HepG2 (cell line): ENCODE measurements around the gene CDK11B. TPM values are rescaled to one million over a fixed set of nuclear protein-coding genes. Genes with fewer than 3 reads are reported as not detected.

Source experiments
- ATAC-seq: fragments of 200-7000 bp; cut with Tn5 transposase; 3 replicates; pipeline ENCODE4 v1.9.1; 2020; ENCODE audit warnings: mild to moderate bottlenecking, moderate library complexity
- BruUV-seq: library from RNA; stranded (reverse); fragments of 400-500 nt; replicated peaks from 2 replicates; lab custom pipeline; 2021; lab: Mats Ljungman, UMichigan
- CTCF ChIA-PET: fragments of 300-600 bp; formaldehyde crosslinking; extraction: SDS; loops from one replicate; lab custom pipeline; 2021; ENCODE audit warnings: low total read pairs, inconsistent platforms, low intra/inter-chr PET ratio; lab: Yijun Ruan, JAX
- POLR2A ChIA-PET: fragments of 350-600 bp; sonication (Branson Sonifier 250); formaldehyde crosslinking; loops from one replicate; lab custom pipeline; 2020; ENCODE audit warnings: antibody characterized with exemption, inconsistent platforms; lab: Yijun Ruan, JAX
- DNase-seq: peaks from one replicate; pipeline ENCODE4 v3.0.0-alpha.2; 2015; ENCODE audit warnings: low spot score
- FAIRE-seq: peaks from 3 replicates; lab custom pipeline; 2011; peaks lifted over from hg19 to GRCh38; lab: Jason Lieb, UNC
- H2AFZ ChIP-seq: one replicate; pipeline ENCODE4 v1.6.1; 2011; ENCODE audit warnings: low read length, inconsistent platforms
- H3K27ac ChIP-seq: fragments of 300-600 bp; 3 replicates; pipeline ENCODE4 v1.8.0; 2011; ENCODE audit warnings: mixed run types, mild to moderate bottlenecking, mixed read lengths, low read length, inconsistent platforms; ENCODE audit not compliant: insufficient read depth; ENCODE audit errors: extremely low read length
- H3K27me3 ChIP-seq, 2 experiments: fragments of 200-600 bp in 1 of 2; 2 replicates in 1 of 2; 3 replicates in 1 of 2; pipeline versions ENCODE4 v1.6.0 to v1.8.0; 2011; ENCODE audit warnings: low read length in 2 of 2, mild to moderate bottlenecking in 2 of 2, moderate library complexity in 2 of 2, inconsistent platforms in 1 of 2; ENCODE audit not compliant: insufficient read depth in 2 of 2, control insufficient read depth in 1 of 2
- H3K36me3 ChIP-seq, 2 experiments: fragments of 200-600 bp in 1 of 2; replicated peaks in 1 of 2; 2 replicates in 1 of 2; 3 replicates in 1 of 2; pipeline versions ENCODE4 v1.5.1 to v1.8.0; 2011; ENCODE audit warnings: low read length in 2 of 2, inconsistent platforms in 1 of 2; ENCODE audit not compliant: insufficient read depth in 2 of 2, control insufficient read depth in 1 of 2
- H3K4me1 ChIP-seq: 2 replicates; pipeline ENCODE4 v1.5.1; 2012; ENCODE audit warnings: low read length, inconsistent platforms; ENCODE audit not compliant: insufficient read depth
- H3K4me2 ChIP-seq: 2 replicates; pipeline ENCODE4 v1.6.0; 2011; ENCODE audit warnings: low read depth, low read length, inconsistent platforms
- H3K4me3 ChIP-seq, 3 experiments: fragments of 200-600 bp in 1 of 3; sonication (generic), shearing (Covaris generic) in 1 of 3; replicated peaks in 1 of 3; 2 replicates each; pipeline ENCODE4 v1.5.1; 2011 to 2016; ENCODE audit warnings: low read length in 3 of 3, inconsistent platforms in 2 of 3, low read depth in 2 of 3, mild to moderate bottlenecking in 2 of 3, control low read depth in 1 of 3, mixed read lengths in 1 of 3; ENCODE audit not compliant: insufficient read depth in 1 of 3
- H3K79me2 ChIP-seq: one replicate; pipeline ENCODE4 v1.6.1; 2011; ENCODE audit warnings: low read length, inconsistent platforms; ENCODE audit not compliant: insufficient read depth
- H3K9ac ChIP-seq: 2 replicates; pipeline ENCODE4 v1.6.0; 2011; ENCODE audit warnings: mild to moderate bottlenecking, low read depth, low read length, inconsistent platforms; ENCODE audit not compliant: insufficient read depth
- H3K9me3 ChIP-seq: 2 replicates; pipeline ENCODE4 v1.5.1; 2012; ENCODE audit warnings: mild to moderate bottlenecking, low read length
- H4K20me1 ChIP-seq: 2 replicates; pipeline ENCODE4 v1.6.0; 2011; ENCODE audit warnings: inconsistent platforms, mild to moderate bottlenecking, low read length, moderate library complexity; ENCODE audit not compliant: insufficient read depth
- CBFB ChIP-seq: sonication (generic); formaldehyde crosslinking; IDR thresholded peaks from 2 replicates; pipeline ENCODE4 v1.4.0; 2020; ENCODE audit warnings: missing genetic modification reagents
- CEBPG ChIP-seq: IDR thresholded peaks from 2 replicates; pipeline ENCODE4 v1.6.1; 2016
- CREM ChIP-seq, 2 experiments: sonication (generic) in 1 of 2; formaldehyde crosslinking in 1 of 2; IDR thresholded peaks; 2 replicates each; pipeline versions ENCODE4 v1.4.0 to v1.6.1; 2016 to 2020; ENCODE audit warnings: antibody characterized with exemption in 1 of 2, mild to moderate bottlenecking in 1 of 2, missing genetic modification reagents in 1 of 2
- DNMT1 ChIP-seq: sonication (generic); formaldehyde crosslinking; IDR thresholded peaks from 2 replicates; pipeline ENCODE4 v1.5.1; 2020; ENCODE audit warnings: mild to moderate bottlenecking, missing genetic modification reagents
- EED ChIP-seq: sonication (generic); formaldehyde crosslinking; IDR thresholded peaks from 2 replicates; pipeline ENCODE4 v1.5.0; 2020; ENCODE audit warnings: mild to moderate bottlenecking, missing genetic modification reagents
- HIVEP1 ChIP-seq: sonication (generic); formaldehyde crosslinking; IDR thresholded peaks from 2 replicates; pipeline ENCODE4 v1.4.0; 2020; ENCODE audit warnings: mild to moderate bottlenecking, missing genetic modification reagents
- HOXA7 ChIP-seq: sonication (generic); formaldehyde crosslinking; IDR thresholded peaks from 2 replicates; pipeline ENCODE4 v1.8.1; 2022; ENCODE audit warnings: mild to moderate bottlenecking, missing genetic modification reagents, moderate library complexity
- IKZF5 ChIP-seq: IDR thresholded peaks from 2 replicates; pipeline ENCODE4 v1.6.1; 2018; ENCODE audit warnings: missing genetic modification reagents, mild to moderate bottlenecking, missing compliant biosample characterization
- NCOA1 ChIP-seq: sonication (generic); formaldehyde crosslinking; IDR thresholded peaks from 2 replicates; pipeline ENCODE4 v1.9.0; 2021; ENCODE audit warnings: missing genetic modification reagents
- XRCC5 ChIP-seq: fragments of 200-400 bp; formaldehyde crosslinking; optimal IDR thresholded peaks from 2 replicates; pipeline ENCODE3; 2017; ENCODE audit warnings: mild to moderate bottlenecking, low read length
- ZBTB3 ChIP-seq: sonication (generic); formaldehyde crosslinking; IDR thresholded peaks from 2 replicates; pipeline ENCODE4 v1.4.0; 2020; ENCODE audit warnings: low read depth, mild to moderate bottlenecking, moderate library complexity, missing genetic modification reagents, borderline replicate concordance
- ZNF543 ChIP-seq: sonication (generic); formaldehyde crosslinking; IDR thresholded peaks from 2 replicates; pipeline ENCODE4 v1.4.0; 2020; ENCODE audit warnings: mild to moderate bottlenecking, missing genetic modification reagents
- ZNF546 ChIP-seq: sonication (generic); formaldehyde crosslinking; conservative IDR thresholded peaks from 2 replicates; pipeline ENCODE4 v1.8.1; 2023; ENCODE audit warnings: mild to moderate bottlenecking, missing genetic modification reagents
- ZNF549 ChIP-seq: sonication (generic); formaldehyde crosslinking; IDR thresholded peaks from 2 replicates; pipeline ENCODE4 v1.5.0; 2020; ENCODE audit warnings: missing genetic modification reagents
- ZNF629 ChIP-seq: sonication (generic); formaldehyde crosslinking; conservative IDR thresholded peaks from 2 replicates; pipeline ENCODE4 v1.5.0; 2020; ENCODE audit warnings: missing genetic modification reagents
- ZNF792 ChIP-seq: IDR thresholded peaks from 2 replicates; pipeline ENCODE4 v1.6.1; 2016
- WGBS: methylation state at CpG from one replicate; pipeline ENCODE4 v1.1.6; 2017; ENCODE audit warnings: low lambda C conversion rate; 5-methylcytosine and 5-hydroxymethylcytosine counted together
- in situ Hi-C: cut with HindIII; loops from 2 replicates; pipeline ENCODE4 v1.10.0; 2017; ENCODE audit warnings: low pct_unique_long_range_greater_than_20kb; ENCODE audit not compliant: extremely low pct_ligation_motif_present
- intact Hi-C: fragments of 100-400 bp; cut with micrococcal nuclease; formaldehyde crosslinking; loops from one replicate; pipeline ENCODE4 v1.10.0; 2022; ENCODE audit not compliant: unreplicated experiment
- polyA plus RNA-seq, 8 experiments: library from polyadenylated mRNA; depleted of rRNA in 3 of 8; stranded (reverse) in 7 of 8; unstranded in 1 of 8; fragments of >200 nt; fragmentation: Illumina TruSeq in 4 of 8; extraction: Trizol in 4 of 8; gene quantifications; 2 replicates each; pipeline versions ENCODE4 v1.2.1 to v1.2.3, GENCODE V29; 2011 to 2016; ENCODE audit warnings: low read depth in 4 of 8, missing spikeins in 1 of 8, mixed read lengths in 1 of 8; ENCODE audit not compliant: insufficient read depth in 1 of 8
- total RNA-seq, 5 experiments: library from RNA; depleted of rRNA; stranded (reverse); fragments of >200 nt; fragmentation: Illumina TruSeq; extraction: Trizol; gene quantifications; 2 replicates each; pipeline ENCODE4 v1.2.3, GENCODE V29; 2016; ENCODE audit warnings: low read depth in 1 of 5
- TF ChIP-seq, protein P1 (sequence below): IDR thresholded peaks from 2 replicates; pipeline ENCODE4 v1.6.1; 2016; ENCODE audit warnings: missing genetic modification reagents, missing compliant biosample characterization
- TF ChIP-seq, protein P2 (sequence below): sonication (generic); formaldehyde crosslinking; IDR thresholded peaks from 2 replicates; pipeline ENCODE4 v1.4.0; 2020; ENCODE audit warnings: missing genetic modification reagents
- TF ChIP-seq, protein P3 (sequence below): sonication (generic); formaldehyde crosslinking; IDR thresholded peaks from 2 replicates; pipeline ENCODE4 v1.5.1; 2020; ENCODE audit warnings: missing genetic modification reagents, mild to moderate bottlenecking, borderline replicate concordance

Gene CDK11B
- total and polyA plus RNA-seq, 2 of the 13 experiments (the other 11 are each of a cell fraction or from before 2014, with no cell fraction given): 3.6 to 15.1 TPM

GRCh38 chr1:1615256-1616044 lies 43.4 kb downstream of the CDK11B start, which contains the start of gene MIB2:
MIB2 (plus strand) TSS chr1:1615500; CDS start chr1:1623453, 7,953 bp downstream.
- ChIA-PET CTCF (no interaction called here), POLR2A (interaction anchor here (0.7 to 3.3 kb wide), 11 partner anchors 12 to 182 kb away, joined by 3 to 29 read pairs (median 4); no protein-coding TSS in a partner anchor)
- DNase-seq (peak; percentile 94), FAIRE-seq (no peak), ATAC-seq (peak; percentile 85)
- H3K4me3 ChIP-seq: peak within 1 kb of the TSS; percentile 90 to 100 (median 98)
- intact Hi-C loops: no loop called here
- peak within 1 kb of the TSS; percentile 99 for H3K27ac ChIP-seq
- in situ Hi-C loops: loop anchor here (5.0 kb wide), 1 partner anchor 38 kb away; no protein-coding TSS in a partner anchor
- no TSS peak for BruUV-seq
- no CpG with 5 or more reads among the region's 107 CpGs for WGBS
- H4K20me1 ChIP-seq: peaks cover 8% of the 10 kb centered on the region; the same call in 1 of the 2 replicates
- H3K4me1 ChIP-seq: peaks cover 44% of the 10 kb centered on the region
- H3K9ac ChIP-seq: peak within 1 kb of the TSS; percentile 100
- no peaks in the 10 kb centered on the region; a peak in 2 of 5 replicates for H3K27me3 ChIP-seq
- H2AFZ ChIP-seq: no peak within 1 kb of the TSS
- H3K9me3 ChIP-seq: no peaks in the 10 kb centered on the region
- H3K79me2 ChIP-seq: peaks cover 18% of the 10 kb centered on the region
- peaks cover 1 to 14% of the 10 kb centered on the region in 2 experiments; a peak in 2 of 5 replicates for H3K36me3 ChIP-seq
- peak within 1 kb of the TSS; percentile 91 for H3K4me2 ChIP-seq
- TF ChIP-seq HIVEP1 (CRISPR knock-in tag): no peak
- 0 out of 2 replicates have a peak, but pooled peaks have one; percentile 76 for TF ChIP-seq ZBTB3 (CRISPR knock-in tag)
- peak; percentile 89 for TF ChIP-seq ZNF546 (CRISPR knock-in tag)
- peak; percentile 51; the same call in 1 of the 2 replicates for TF ChIP-seq NCOA1 (CRISPR knock-in tag)
- peak; percentile 88 for TF ChIP-seq ZNF543
- TF ChIP-seq EED (CRISPR knock-in tag): 0 out of 2 replicates have a peak, but pooled peaks have one; percentile 37
- TF ChIP-seq, protein P1, sequence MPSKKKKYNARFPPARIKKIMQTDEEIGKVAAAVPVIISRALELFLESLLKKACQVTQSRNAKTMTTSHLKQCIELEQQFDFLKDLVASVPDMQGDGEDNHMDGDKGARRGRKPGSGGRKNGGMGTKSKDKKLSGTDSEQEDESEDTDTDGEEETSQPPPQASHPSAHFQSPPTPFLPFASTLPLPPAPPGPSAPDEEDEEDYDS (CRISPR knock-in tag): peak; percentile 60
- TF ChIP-seq ZNF629 (CRISPR knock-in tag): 0 out of 2 replicates have a peak, but pooled peaks have one; percentile 7
- no peak for TF ChIP-seq HOXA7
- TF ChIP-seq, protein P2, sequence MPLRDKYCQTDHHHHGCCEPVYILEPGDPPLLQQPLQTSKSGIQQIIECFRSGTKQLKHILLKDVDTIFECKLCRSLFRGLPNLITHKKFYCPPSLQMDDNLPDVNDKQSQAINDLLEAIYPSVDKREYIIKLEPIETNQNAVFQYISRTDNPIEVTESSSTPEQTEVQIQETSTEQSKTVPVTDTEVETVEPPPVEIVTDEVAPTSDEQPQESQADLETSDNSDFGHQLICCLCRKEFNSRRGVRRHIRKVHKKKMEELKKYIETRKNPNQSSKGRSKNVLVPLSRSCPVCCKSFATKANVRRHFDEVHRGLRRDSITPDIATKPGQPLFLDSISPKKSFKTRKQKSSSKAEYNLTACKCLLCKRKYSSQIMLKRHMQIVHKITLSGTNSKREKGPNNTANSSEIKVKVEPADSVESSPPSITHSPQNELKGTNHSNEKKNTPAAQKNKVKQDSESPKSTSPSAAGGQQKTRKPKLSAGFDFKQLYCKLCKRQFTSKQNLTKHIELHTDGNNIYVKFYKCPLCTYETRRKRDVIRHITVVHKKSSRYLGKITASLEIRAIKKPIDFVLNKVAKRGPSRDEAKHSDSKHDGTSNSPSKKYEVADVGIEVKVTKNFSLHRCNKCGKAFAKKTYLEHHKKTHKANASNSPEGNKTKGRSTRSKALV: 0 out of 2 replicates have a peak, but pooled peaks have one; percentile 44
- no peak for TF ChIP-seq XRCC5
- no peak for TF ChIP-seq ZNF549 (CRISPR knock-in tag)
- TF ChIP-seq DNMT1: peak; percentile 73; the same call in 1 of the 2 replicates
- TF ChIP-seq IKZF5 (CRISPR knock-in tag): peak; percentile 64
- TF ChIP-seq, protein P3, sequence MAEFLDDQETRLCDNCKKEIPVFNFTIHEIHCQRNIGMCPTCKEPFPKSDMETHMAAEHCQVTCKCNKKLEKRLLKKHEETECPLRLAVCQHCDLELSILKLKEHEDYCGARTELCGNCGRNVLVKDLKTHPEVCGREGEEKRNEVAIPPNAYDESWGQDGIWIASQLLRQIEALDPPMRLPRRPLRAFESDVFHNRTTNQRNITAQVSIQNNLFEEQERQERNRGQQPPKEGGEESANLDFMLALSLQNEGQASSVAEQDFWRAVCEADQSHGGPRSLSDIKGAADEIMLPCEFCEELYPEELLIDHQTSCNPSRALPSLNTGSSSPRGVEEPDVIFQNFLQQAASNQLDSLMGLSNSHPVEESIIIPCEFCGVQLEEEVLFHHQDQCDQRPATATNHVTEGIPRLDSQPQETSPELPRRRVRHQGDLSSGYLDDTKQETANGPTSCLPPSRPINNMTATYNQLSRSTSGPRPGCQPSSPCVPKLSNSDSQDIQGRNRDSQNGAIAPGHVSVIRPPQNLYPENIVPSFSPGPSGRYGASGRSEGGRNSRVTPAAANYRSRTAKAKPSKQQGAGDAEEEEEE (CRISPR knock-in tag): no peak
- no peak for TF ChIP-seq CEBPG (CRISPR knock-in tag)
- TF ChIP-seq CBFB: 0 out of 2 replicates have a peak, but pooled peaks have one; percentile 14
- peak; percentile 92 for TF ChIP-seq CREM (IDR thresholded peaks at IDR 0.05)
- peak; percentile 85 for TF ChIP-seq CREM (CRISPR knock-in tag; IDR thresholded peaks at IDR 0.05)
- TF ChIP-seq ZNF792 (CRISPR knock-in tag): no peak
